Loucy (cell line): ENCODE data around the gene ETFB.

Experiments
- H2AFZ ChIP-seq: fragments of 200-600 bp; sonication (generic); 2 replicates; pipeline ENCODE4 v1.6.0; 2016; ENCODE audit warnings: antibody characterized with exemption, mild to moderate bottlenecking, low read length, moderate library complexity
- H3F3A ChIP-seq: fragments of 200-600 bp; 2 replicates; pipeline ENCODE4 v1.6.0; 2016; ENCODE audit warnings: antibody characterized with exemption, low read depth, mild to moderate bottlenecking
- H3K27me3 ChIP-seq: fragments of 200-600 bp; sonication (generic); 2 replicates; pipeline ENCODE4 v1.6.1; 2014; ENCODE audit warnings: low read length, mild to moderate bottlenecking; ENCODE audit not compliant: insufficient read depth, poor library complexity, severe bottlenecking
- H3K36me3 ChIP-seq: fragments of 200-600 bp; sonication (generic); 2 replicates; pipeline ENCODE4 v1.6.1; 2016; ENCODE audit warnings: low read length; ENCODE audit not compliant: insufficient read depth
- H3K4me1 ChIP-seq: fragments of 200-600 bp; sonication (generic); 2 replicates; pipeline ENCODE4 v1.5.1; 2014; ENCODE audit warnings: low read length, mild to moderate bottlenecking; ENCODE audit not compliant: insufficient read depth, poor library complexity, severe bottlenecking
- H3K4me2 ChIP-seq: fragments of 200-600 bp; sonication (generic); 2 replicates; pipeline ENCODE4 v1.6.0; 2014; ENCODE audit warnings: antibody characterized with exemption, low read length, low read depth, mild to moderate bottlenecking; ENCODE audit not compliant: poor library complexity, severe bottlenecking
- H3K4me3 ChIP-seq: fragments of 200-600 bp; sonication (generic); 2 replicates; pipeline ENCODE4 v1.5.1; 2014; ENCODE audit warnings: low read length, mild to moderate bottlenecking, mixed read lengths; ENCODE audit not compliant: poor library complexity, severe bottlenecking
- H3K79me2 ChIP-seq: fragments of 200-600 bp; sonication (generic); 2 replicates; pipeline ENCODE4 v1.6.1; 2014; ENCODE audit warnings: low read length; ENCODE audit not compliant: insufficient read depth
- H3K9ac ChIP-seq: fragments of 200-600 bp; sonication (generic); 2 replicates; pipeline ENCODE4 v1.6.0; 2014; ENCODE audit warnings: mild to moderate bottlenecking, low read depth, low read length, moderate library complexity; ENCODE audit not compliant: poor library complexity, severe bottlenecking
- H3K9me2 ChIP-seq: fragments of 200-600 bp; sonication (generic); replicated peaks from 2 replicates; pipeline ENCODE4 v1.6.1; 2016; ENCODE audit warnings: low read depth, low read length, mixed read lengths
- H3K9me3 ChIP-seq: fragments of 200-600 bp; sonication (generic); 2 replicates; pipeline ENCODE4 v1.6.1; 2014; ENCODE audit warnings: mild to moderate bottlenecking, antibody characterized with exemption, low read length, low read depth; ENCODE audit not compliant: insufficient read depth
- H4K20me1 ChIP-seq: fragments of 200-600 bp; sonication (generic); 2 replicates; pipeline ENCODE4 v1.6.0; 2014; ENCODE audit warnings: antibody characterized with exemption, low read length, mild to moderate bottlenecking; ENCODE audit not compliant: insufficient read depth, poor library complexity, severe bottlenecking
- CTCF ChIP-seq: fragments of 200-600 bp; sonication (generic); conservative IDR thresholded peaks from 2 replicates; pipeline ENCODE4 v1.5.1; 2014; ENCODE audit warnings: mild to moderate bottlenecking, antibody characterized with exemption, low read length
- EZH2phosphoT487 ChIP-seq: fragments of 200-600 bp; IDR thresholded peaks from 2 replicates; pipeline ENCODE4 v1.6.1; 2018; ENCODE audit warnings: antibody characterized with exemption, mild to moderate bottlenecking, moderate library complexity, borderline replicate concordance

Gene ETFB

DNA sequence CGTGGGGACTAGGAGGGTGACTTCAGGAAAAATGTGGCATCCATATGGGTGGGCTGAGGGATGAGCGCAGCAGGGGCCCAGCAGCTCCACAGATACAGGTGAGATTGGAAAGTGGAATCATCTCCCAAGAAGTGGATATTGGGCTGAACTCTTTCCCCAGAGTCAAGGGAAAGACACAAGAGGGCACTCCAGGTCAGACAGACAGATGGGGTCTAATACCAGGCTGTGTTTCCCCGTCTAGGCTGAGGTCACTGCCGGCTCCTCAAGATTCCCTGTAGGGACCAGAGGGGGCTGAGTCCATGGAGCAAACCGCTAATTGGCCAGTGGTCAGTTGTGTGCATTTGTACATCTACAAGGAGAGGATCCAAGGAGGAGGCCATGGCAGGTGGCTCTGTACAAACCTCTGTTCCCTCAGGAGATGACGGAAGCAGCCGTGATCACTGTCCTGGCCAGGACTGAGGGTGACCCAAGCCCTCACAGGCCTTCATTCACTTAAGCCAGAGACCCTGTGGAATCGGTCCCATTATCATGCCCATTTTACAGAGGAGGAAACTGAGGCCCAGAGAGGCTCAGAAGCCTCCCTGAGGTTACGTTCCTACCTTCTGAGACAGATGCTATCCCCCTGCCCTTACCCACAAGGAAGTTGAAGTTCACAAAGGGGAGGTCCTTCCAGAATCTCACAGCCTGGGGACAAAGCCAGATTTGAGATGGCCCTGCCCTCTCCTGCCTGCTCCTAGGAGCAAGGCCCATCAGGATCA lies 69.7 kb downstream of the ETFB start:
- H3K4me2 ChIP-seq = no peak overlapping the region
- H4K20me1 ChIP-seq = no peaks in the 10 kb centered on the region
- no peak overlapping the region for H2AFZ ChIP-seq
- H3F3A ChIP-seq = no peaks in the 10 kb centered on the region
- no peaks in the 10 kb centered on the region for H3K4me1 ChIP-seq
- no peaks in the 10 kb centered on the region for H3K36me3 ChIP-seq
- H3K27me3 ChIP-seq = no peaks in the 10 kb centered on the region
- H3K79me2 ChIP-seq = no peaks in the 10 kb centered on the region
- no peaks in the 10 kb centered on the region for H3K9me2 ChIP-seq
- no peak overlapping the region for H3K9ac ChIP-seq
- H3K9me3 ChIP-seq = no peaks in the 10 kb centered on the region
- no peak for TF ChIP-seq EZH2phosphoT487
- peak; percentile 32 for TF ChIP-seq CTCF
- H3K4me3 ChIP-seq = no peak overlapping the region

GRCh38 chr19:51295382-51296126 lies 70.6 kb downstream of the ETFB start:
- Histone ChIP-seq H3K4me3 (no peak overlapping the region), H3K79me2 (no peaks in the 10 kb centered on the region), H2AFZ (no peak overlapping the region), H3K27me3 (no peaks in the 10 kb centered on the region), H3K4me2 (no peak overlapping the region), H4K20me1 (no peaks in the 10 kb centered on the region), H3K9me3 (no peaks in the 10 kb centered on the region), H3K9me2 (no peaks in the 10 kb centered on the region), H3K9ac (no peak overlapping the region), H3K36me3 (no peaks in the 10 kb centered on the region), H3K4me1 (no peaks in the 10 kb centered on the region), H3F3A (no peaks in the 10 kb centered on the region)
- TF ChIP-seq CTCF (no peak), EZH2phosphoT487 (no peak)
